ENCODE data around the gene PDE8A.

PDE8A gene

GRCh38 chr15:85063522-85064079, 81.9 kb downstream of the PDE8A start:
- Mint-ChIP-seq H3K4me3 (no peak overlapping the region), H3K4me1 (ENCODE audit: low read depth) (no peaks in the 10 kb centered on the region), H3K27ac (no peak overlapping the region), H3K9me3 (peaks cover 24% of the 10 kb centered on the region), H3K36me3 (ENCODE audit: low read depth) (peaks cover 11% of the 10 kb centered on the region), H3K27me3 (ENCODE audit: low read depth) (no peaks in the 10 kb centered on the region)

GRCh38 chr15:85064710-85065109, 83.1 kb downstream of the PDE8A start:
- H3K27ac Mint-ChIP-seq, result no peak overlapping the region
- H3K4me1 Mint-ChIP-seq (ENCODE audit: low read depth), result no peaks in the 10 kb centered on the region
- H3K4me3 Mint-ChIP-seq, result no peak overlapping the region
- H3K36me3 Mint-ChIP-seq (ENCODE audit: low read depth), result peaks cover 8% of the 10 kb centered on the region
- H3K9me3 Mint-ChIP-seq, result peaks cover 14% of the 10 kb centered on the region
- H3K27me3 Mint-ChIP-seq (ENCODE audit: low read depth), result no peaks in the 10 kb centered on the region

- Mint-ChIP-seq H3K27ac (peak overlapping the region; percentile 8), H3K36me3 (ENCODE audit: low read depth) (no peaks in the 10 kb centered on the region), H3K4me3 (no peak overlapping the region), H3K9me3 (no peaks in the 10 kb centered on the region), H3K27me3 (ENCODE audit: low read depth) (no peaks in the 10 kb centered on the region), H3K4me1 (ENCODE audit: low read depth) (peaks cover 7% of the 10 kb centered on the region)
Measured at GRCh38 chr15:85071061-85071460, 89.4 kb downstream of the PDE8A start.

- Mint-ChIP-seq H3K4me3 (no peak overlapping the region), H3K27me3 (ENCODE audit: low read depth) (no peaks in the 10 kb centered on the region), H3K4me1 (ENCODE audit: low read depth) (peaks cover 7% of the 10 kb centered on the region), H3K36me3 (ENCODE audit: low read depth) (no peaks in the 10 kb centered on the region), H3K9me3 (no peaks in the 10 kb centered on the region), H3K27ac (no peak overlapping the region)
Measured at GRCh38 chr15:85071504-85071903, 89.8 kb downstream of the PDE8A start.

GRCh38 chr15:85072917-85073316, 91.3 kb downstream of the PDE8A start:
- Mint-ChIP-seq H3K9me3 (no peaks in the 10 kb centered on the region), H3K36me3 (ENCODE audit: low read depth) (peaks cover 3% of the 10 kb centered on the region), H3K27ac (no peak overlapping the region), H3K4me1 (ENCODE audit: low read depth) (peaks cover 7% of the 10 kb centered on the region), H3K27me3 (ENCODE audit: low read depth) (no peaks in the 10 kb centered on the region), H3K4me3 (no peak overlapping the region)

- Mint-ChIP-seq H3K27me3 (ENCODE audit: low read depth) (no peaks in the 10 kb centered on the region), H3K4me3 (no peak overlapping the region), H3K9me3 (no peaks in the 10 kb centered on the region), H3K27ac (peak overlapping the region; percentile 7), H3K36me3 (ENCODE audit: low read depth) (peaks cover 3% of the 10 kb centered on the region), H3K4me1 (ENCODE audit: low read depth) (peaks cover 7% of the 10 kb centered on the region)
Measured at GRCh38 chr15:85073556-85074194, 92.0 kb downstream of the PDE8A start.

- peaks cover 2% of the 10 kb centered on the region for H3K36me3 Mint-ChIP-seq (ENCODE audit: low read depth)
- H3K27ac Mint-ChIP-seq, result no peak overlapping the region
- H3K9me3 Mint-ChIP-seq, result no peaks in the 10 kb centered on the region
- no peak overlapping the region for H3K4me3 Mint-ChIP-seq
- no peaks in the 10 kb centered on the region for H3K27me3 Mint-ChIP-seq (ENCODE audit: low read depth)
- no peaks in the 10 kb centered on the region for H3K4me1 Mint-ChIP-seq (ENCODE audit: low read depth)
Measured at GRCh38 chr15:85086855-85087254, 105.2 kb downstream of the PDE8A start.

GRCh38 chr15:85088300-85088699, 106.6 kb downstream of the PDE8A start:
- Mint-ChIP-seq H3K27me3 (ENCODE audit: low read depth) (no peaks in the 10 kb centered on the region), H3K9me3 (no peaks in the 10 kb centered on the region), H3K27ac (no peak overlapping the region), H3K36me3 (ENCODE audit: low read depth) (no peaks in the 10 kb centered on the region), H3K4me3 (no peak overlapping the region), H3K4me1 (ENCODE audit: low read depth) (no peaks in the 10 kb centered on the region)

- Mint-ChIP-seq H3K36me3 (ENCODE audit: low read depth) (peaks cover 2% of the 10 kb centered on the region), H3K9me3 (no peaks in the 10 kb centered on the region), H3K27me3 (ENCODE audit: low read depth) (no peaks in the 10 kb centered on the region), H3K4me3 (no peak overlapping the region), H3K4me1 (ENCODE audit: low read depth) (no peaks in the 10 kb centered on the region), H3K27ac (no peak overlapping the region)
Measured at GRCh38 chr15:85089929-85090597, 108.4 kb downstream of the PDE8A start.

GRCh38 chr15:85091990-85092389, 110.3 kb downstream of the PDE8A start:
- H3K27me3 Mint-ChIP-seq (ENCODE audit: low read depth), result no peaks in the 10 kb centered on the region
- H3K36me3 Mint-ChIP-seq (ENCODE audit: low read depth), result peaks cover 2% of the 10 kb centered on the region
- no peaks in the 10 kb centered on the region for H3K9me3 Mint-ChIP-seq
- H3K4me1 Mint-ChIP-seq (ENCODE audit: low read depth), result no peaks in the 10 kb centered on the region
- no peak overlapping the region for H3K4me3 Mint-ChIP-seq
- H3K27ac Mint-ChIP-seq, result no peak overlapping the region

- Mint-ChIP-seq H3K27me3 (ENCODE audit: low read depth) (no peaks in the 10 kb centered on the region), H3K4me3 (no peak overlapping the region), H3K9me3 (no peaks in the 10 kb centered on the region), H3K4me1 (ENCODE audit: low read depth) (peaks cover 1% of the 10 kb centered on the region), H3K27ac (no peak overlapping the region), H3K36me3 (ENCODE audit: low read depth) (peaks cover 2% of the 10 kb centered on the region)
Measured at GRCh38 chr15:85094685-85095084, 113.0 kb downstream of the PDE8A start.

GRCh38 chr15:85095566-85095965, 113.9 kb downstream of the PDE8A start:
- Mint-ChIP-seq H3K27me3 (ENCODE audit: low read depth) (no peaks in the 10 kb centered on the region), H3K27ac (no peak overlapping the region), H3K9me3 (no peaks in the 10 kb centered on the region), H3K4me1 (ENCODE audit: low read depth) (peaks cover 2% of the 10 kb centered on the region), H3K4me3 (no peak overlapping the region), H3K36me3 (ENCODE audit: low read depth) (peaks cover 2% of the 10 kb centered on the region)

- Mint-ChIP-seq H3K4me3 (no peak overlapping the region), H3K36me3 (ENCODE audit: low read depth) (peaks cover 2% of the 10 kb centered on the region), H3K27ac (no peak overlapping the region), H3K9me3 (no peaks in the 10 kb centered on the region), H3K27me3 (ENCODE audit: low read depth) (no peaks in the 10 kb centered on the region), H3K4me1 (ENCODE audit: low read depth) (peaks cover 2% of the 10 kb centered on the region)
Measured at GRCh38 chr15:85097250-85097649, 115.6 kb downstream of the PDE8A start.

GRCh38 chr15:85097725-85098124, 116.1 kb downstream of the PDE8A start:
- Mint-ChIP-seq H3K36me3 (ENCODE audit: low read depth) (peaks cover 2% of the 10 kb centered on the region), H3K4me3 (no peak overlapping the region), H3K27me3 (ENCODE audit: low read depth) (no peaks in the 10 kb centered on the region), H3K4me1 (ENCODE audit: low read depth) (peaks cover 2% of the 10 kb centered on the region), H3K27ac (no peak overlapping the region), H3K9me3 (no peaks in the 10 kb centered on the region)

GRCh38 chr15:85099195-85099803, 117.6 kb downstream of the PDE8A start:
- Mint-ChIP-seq H3K9me3 (no peaks in the 10 kb centered on the region), H3K4me3 (no peak overlapping the region), H3K36me3 (ENCODE audit: low read depth) (peaks cover 2% of the 10 kb centered on the region)

More at GRCh38 chr15:85099195-85099803, 117.6 kb downstream of the PDE8A start:
- Mint-ChIP-seq H3K27ac (no peak overlapping the region), H3K4me1 (ENCODE audit: low read depth) (peaks cover 2% of the 10 kb centered on the region), H3K27me3 (ENCODE audit: low read depth) (no peaks in the 10 kb centered on the region)

Measured in T-helper 1 cell treated with Interleukin-12 subunit alpha and Interleukin-12 subunit beta and Interleukin-4 antibody, amounts not matched to agents 30 μg/mL and 1 μg/mL, for 36 hours (primary cell).